MM.1S (cell line): Measurements from ENCODE around the gene NTM.

Experiments used
- DNase-seq: peaks from one replicate; pipeline ENCODE4 v3.0.0-alpha.2; 2015
- H2AFZ ChIP-seq: fragments of 300-600 bp; sonication (generic); 2 replicates; pipeline ENCODE4 v1.6.0; 2016; ENCODE audit warnings: antibody characterized with exemption, low read length
- H3F3A ChIP-seq: fragments of 300-600 bp; sonication (generic); 2 replicates; pipeline ENCODE4 v1.6.1; 2016; ENCODE audit warnings: mild to moderate bottlenecking, antibody characterized with exemption, low read length, moderate library complexity, mixed read lengths; ENCODE audit not compliant: insufficient read depth
- H3K27ac ChIP-seq: fragments of 300-600 bp; sonication (generic); 2 replicates; pipeline ENCODE4 v1.5.1; 2016; ENCODE audit warnings: mild to moderate bottlenecking, low read length
- H3K27me3 ChIP-seq: fragments of 300-600 bp; sonication (generic); replicated peaks from 2 replicates; pipeline ENCODE4 v1.6.0; 2016; ENCODE audit warnings: low read length; ENCODE audit not compliant: insufficient read depth
- H3K36me3 ChIP-seq: fragments of 300-600 bp; sonication (generic); replicated peaks from 2 replicates; pipeline ENCODE4 v1.6.1; 2016; ENCODE audit warnings: mild to moderate bottlenecking, low read length, mixed read lengths; ENCODE audit not compliant: insufficient read depth
- H3K4me1 ChIP-seq: fragments of 300-600 bp; sonication (generic); 2 replicates; pipeline ENCODE4 v1.6.1; 2016; ENCODE audit warnings: low read length, mixed read lengths
- H3K4me2 ChIP-seq: fragments of 300-600 bp; sonication (generic); 2 replicates; pipeline ENCODE4 v1.6.0; 2016; ENCODE audit warnings: low read depth, low read length
- H3K4me3 ChIP-seq: fragments of 300-600 bp; sonication (generic); 2 replicates; pipeline ENCODE4 v1.5.1; 2016; ENCODE audit warnings: low read length, mixed read lengths
- H3K79me2 ChIP-seq: fragments of 300-600 bp; sonication (generic); 2 replicates; pipeline ENCODE4 v1.6.1; 2016; ENCODE audit warnings: mixed run types, low read length, mixed read lengths
- H3K9ac ChIP-seq: fragments of 300-600 bp; sonication (generic); 2 replicates; pipeline ENCODE4 v1.6.1; 2016; ENCODE audit warnings: low read length, mixed read lengths
- H3K9me2 ChIP-seq: fragments of 300-600 bp; sonication (generic); replicated peaks from 2 replicates; pipeline ENCODE4 v1.6.1; 2016; ENCODE audit warnings: mild to moderate bottlenecking, low read length, mixed read lengths; ENCODE audit not compliant: insufficient read depth
- H3K9me3 ChIP-seq: fragments of 300-600 bp; sonication (generic); replicated peaks from 2 replicates; pipeline ENCODE4 v1.6.1; 2016; ENCODE audit warnings: mild to moderate bottlenecking, low read length, mixed read lengths; ENCODE audit not compliant: insufficient read depth
- H4K20me1 ChIP-seq: fragments of 300-600 bp; sonication (generic); 2 replicates; pipeline ENCODE4 v1.6.1; 2016; ENCODE audit warnings: mild to moderate bottlenecking, low read length, moderate library complexity, mixed read lengths; ENCODE audit not compliant: insufficient read depth
- CTCF ChIP-seq: fragments of 300-600 bp; sonication (generic); IDR thresholded peaks from 2 replicates; pipeline ENCODE4 v1.5.1; 2016; ENCODE audit warnings: antibody characterized with exemption, low read length, mixed read lengths
- EZH2 ChIP-seq: fragments of 300-600 bp; sonication (generic); optimal IDR thresholded peaks from 2 replicates; pipeline ENCODE3; 2017; ENCODE audit warnings: low read depth, mild to moderate bottlenecking, antibody characterized with exemption, low read length, mixed read lengths
- EZH2phosphoT487 ChIP-seq: fragments of 300-600 bp; sonication (generic); IDR thresholded peaks from 2 replicates; pipeline ENCODE4 v1.6.1; 2018; ENCODE audit warnings: antibody characterized with exemption, low read length

NTM gene

DNA sequence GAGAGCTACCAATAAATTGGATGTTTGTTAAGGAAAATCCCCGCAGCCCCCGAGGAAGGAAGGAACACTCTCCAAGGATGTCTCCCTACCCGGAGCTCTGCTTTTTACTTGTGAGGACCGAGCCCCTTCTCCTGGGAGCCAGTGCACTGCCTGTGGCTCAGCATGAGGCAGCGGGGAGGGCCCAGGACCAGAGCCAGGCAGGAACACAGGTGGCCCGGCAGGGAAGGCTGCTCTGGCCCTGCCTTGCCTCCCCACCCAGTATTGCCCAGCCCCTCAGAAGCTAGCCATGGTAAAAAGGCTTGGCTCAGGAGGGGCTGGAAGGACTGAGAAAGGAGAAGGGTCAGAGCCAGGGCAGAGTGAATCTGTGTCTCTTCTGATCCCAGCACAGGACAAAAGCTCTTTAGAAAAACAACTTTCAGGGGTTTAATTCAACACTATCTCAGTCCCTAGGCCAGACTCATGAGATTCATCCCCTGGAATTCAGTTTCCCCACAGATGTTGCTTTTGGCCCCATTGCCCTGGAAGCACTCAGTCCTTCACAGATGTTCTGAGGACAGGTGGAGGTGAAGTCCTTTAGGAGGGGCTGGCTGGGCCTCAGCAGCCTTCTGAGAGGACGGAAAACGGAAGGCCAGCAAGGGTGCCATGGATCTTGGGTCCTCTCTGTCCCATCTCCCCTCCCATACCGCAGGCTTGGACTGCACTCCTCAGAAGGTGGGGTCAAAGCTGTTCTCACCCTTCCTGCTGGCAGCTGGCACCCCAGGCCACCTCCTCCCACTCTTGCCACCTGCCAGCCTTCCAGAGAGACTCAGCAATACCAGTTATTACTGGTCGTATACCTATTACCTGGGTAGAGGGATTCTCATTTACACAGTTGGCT is 318.9 kb downstream of the NTM start:
- no peaks in the 10 kb centered on the region for H3K79me2 ChIP-seq
- no peak overlapping the region for H2AFZ ChIP-seq
- no peaks in the 10 kb centered on the region for H3K9me2 ChIP-seq
- no peak for DNase-seq
- H3K4me1 ChIP-seq: no peaks in the 10 kb centered on the region
- no peak for TF ChIP-seq EZH2phosphoT487
- no peaks in the 10 kb centered on the region for H3K27me3 ChIP-seq
- no peaks in the 10 kb centered on the region for H3F3A ChIP-seq
- H3K36me3 ChIP-seq: no peaks in the 10 kb centered on the region
- no peaks in the 10 kb centered on the region for H4K20me1 ChIP-seq
- H3K4me3 ChIP-seq: no peak overlapping the region
- H3K9me3 ChIP-seq: no peaks in the 10 kb centered on the region
- no peak overlapping the region for H3K4me2 ChIP-seq
- H3K27ac ChIP-seq: no peak overlapping the region
- H3K9ac ChIP-seq: no peak overlapping the region

GRCh38 chr11:131690362-131690761 is 319.9 kb downstream of the NTM start:
- Histone ChIP-seq H3F3A (no peaks in the 10 kb centered on the region), H3K9me3 (no peaks in the 10 kb centered on the region), H3K27me3 (no peaks in the 10 kb centered on the region), H3K36me3 (no peaks in the 10 kb centered on the region), H3K27ac (no peak overlapping the region), H2AFZ (no peak overlapping the region), H3K4me1 (no peaks in the 10 kb centered on the region), H3K4me3 (no peak overlapping the region), H3K9me2 (no peaks in the 10 kb centered on the region), H3K9ac (no peak overlapping the region), H4K20me1 (no peaks in the 10 kb centered on the region), H3K4me2 (no peak overlapping the region), H3K79me2 (no peaks in the 10 kb centered on the region)
- TF ChIP-seq EZH2: no peak
- no peak for TF ChIP-seq CTCF
- no peak for TF ChIP-seq EZH2phosphoT487
- no peak for DNase-seq

DNA sequence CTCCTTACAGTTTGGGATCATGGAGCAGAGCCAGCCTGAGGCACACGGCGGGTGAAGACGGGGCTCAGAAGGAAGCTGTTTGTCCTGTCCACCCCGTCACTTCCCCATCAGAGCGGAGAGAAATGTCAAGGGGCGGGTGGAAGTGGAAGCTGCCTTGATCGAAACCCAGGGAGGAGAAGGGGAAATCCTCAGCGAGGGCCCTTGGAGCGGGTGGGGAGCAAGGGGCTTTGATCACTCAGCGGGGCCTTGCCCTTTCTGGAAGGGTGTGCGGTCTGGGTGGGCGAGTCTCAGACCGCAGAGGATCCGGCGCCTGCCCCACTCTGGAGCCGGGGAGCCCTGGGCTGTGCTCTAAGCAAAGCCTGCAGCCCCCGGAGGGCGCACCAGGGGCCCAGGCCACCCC is 320.4 kb downstream of the NTM start:
- no peak overlapping the region for H2AFZ ChIP-seq
- no peaks in the 10 kb centered on the region for H3K36me3 ChIP-seq
- no peaks in the 10 kb centered on the region for H3K79me2 ChIP-seq
- H3K27ac ChIP-seq: no peak overlapping the region
- no peaks in the 10 kb centered on the region for H3K27me3 ChIP-seq
- no peaks in the 10 kb centered on the region for H3K9me3 ChIP-seq
- DNase-seq: no peak
- H3K9ac ChIP-seq: no peak overlapping the region
- no peak overlapping the region for H3K4me3 ChIP-seq
- no peaks in the 10 kb centered on the region for H3K4me1 ChIP-seq
- H3K4me2 ChIP-seq: no peak overlapping the region
- H4K20me1 ChIP-seq: no peaks in the 10 kb centered on the region
- H3K9me2 ChIP-seq: no peaks in the 10 kb centered on the region
- TF ChIP-seq EZH2phosphoT487: no peak
- TF ChIP-seq EZH2: no peak
- TF ChIP-seq CTCF: no peak
- H3F3A ChIP-seq: no peaks in the 10 kb centered on the region
